GM23338 (cell line): ENCODE data around the gene KCNAB2.
A peak's percentile ranks its signal among the peaks of the same experiment; 100 is the strongest.

ENCODE experiments used
- CREB1 ChIP-seq: fragments of 250-450 bp; sonication (Bioruptor Pico); IDR thresholded peaks from 2 replicates; pipeline ENCODE4 v1.5.0; 2020; ENCODE audit warnings: low read depth, mild to moderate bottlenecking, moderate library complexity
- EZH2 ChIP-seq: fragments of 200-600 bp; sonication (generic); IDR thresholded peaks from one replicate; pipeline ENCODE4 v1.8.0; 2017; ENCODE audit warnings: antibody characterized with exemption, mild to moderate bottlenecking, low read depth; ENCODE audit not compliant: unreplicated experiment
- EZH2phosphoT487 ChIP-seq: fragments of 200-600 bp; sonication (generic); IDR thresholded peaks from one replicate; pipeline ENCODE4 v1.8.1; 2018; ENCODE audit warnings: antibody characterized with exemption; ENCODE audit not compliant: unreplicated experiment
- JUNB ChIP-seq: IDR thresholded peaks from one replicate; pipeline ENCODE4 v1.6.1; 2016; ENCODE audit warnings: antibody characterized with exemption; ENCODE audit not compliant: unreplicated experiment
- POLR2AphosphoS5 ChIP-seq: IDR thresholded peaks from 2 replicates; pipeline ENCODE4 v1.6.1; 2016; ENCODE audit warnings: antibody characterized with exemption, low read depth
- TF ChIP-seq, protein P1 (sequence below), 2 experiments: fragments of 200-600 bp in 1 of 2; sonication (generic) in 1 of 2; conservative IDR thresholded peaks; 2 replicates each; pipeline versions ENCODE4 v1.5.1 to v1.6.1; 2016 to 2017; ENCODE audit warnings: antibody characterized with exemption in 2 of 2, low read depth in 2 of 2, mild to moderate bottlenecking in 2 of 2, moderate library complexity in 1 of 2
- TF ChIP-seq, protein P2 (sequence below): IDR thresholded peaks from one replicate; pipeline ENCODE4 v1.6.1; 2018; ENCODE audit warnings: antibody characterized with exemption; ENCODE audit not compliant: unreplicated experiment

DNA sequence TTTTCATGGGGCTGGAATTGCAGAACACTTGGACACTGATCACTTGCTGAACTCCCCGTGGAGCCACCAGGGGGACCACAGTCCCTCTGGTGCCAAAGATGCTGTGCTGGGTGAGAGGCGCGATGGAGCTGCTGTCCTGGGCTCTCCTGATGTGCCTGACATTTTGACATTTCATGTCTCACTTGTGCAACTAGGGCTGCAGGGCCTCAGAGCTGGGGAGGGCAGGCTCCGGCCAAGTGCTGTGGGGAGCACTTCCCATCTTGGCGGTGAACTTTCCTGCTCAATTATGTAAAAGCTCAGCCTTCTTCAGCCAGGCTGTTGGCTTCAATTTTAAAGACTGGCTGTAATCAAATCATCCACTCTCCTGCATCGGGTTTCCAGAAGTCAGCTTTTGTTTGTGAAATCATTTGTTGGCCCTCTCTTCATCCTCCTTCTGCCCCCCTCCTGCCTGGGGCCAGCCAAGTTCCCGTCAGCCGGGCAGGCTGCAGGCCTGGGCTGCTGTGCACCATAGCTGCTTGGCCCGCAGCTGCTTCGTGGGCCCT is 36.8 kb downstream of the KCNAB2 start:
- TF ChIP-seq POLR2AphosphoS5 (no peak), EZH2 (no peak), CREB1 (CRISPR knock-in tag) (no peak), EZH2phosphoT487 (no peak), JUNB (no peak)
- TF ChIP-seq, protein P1, sequence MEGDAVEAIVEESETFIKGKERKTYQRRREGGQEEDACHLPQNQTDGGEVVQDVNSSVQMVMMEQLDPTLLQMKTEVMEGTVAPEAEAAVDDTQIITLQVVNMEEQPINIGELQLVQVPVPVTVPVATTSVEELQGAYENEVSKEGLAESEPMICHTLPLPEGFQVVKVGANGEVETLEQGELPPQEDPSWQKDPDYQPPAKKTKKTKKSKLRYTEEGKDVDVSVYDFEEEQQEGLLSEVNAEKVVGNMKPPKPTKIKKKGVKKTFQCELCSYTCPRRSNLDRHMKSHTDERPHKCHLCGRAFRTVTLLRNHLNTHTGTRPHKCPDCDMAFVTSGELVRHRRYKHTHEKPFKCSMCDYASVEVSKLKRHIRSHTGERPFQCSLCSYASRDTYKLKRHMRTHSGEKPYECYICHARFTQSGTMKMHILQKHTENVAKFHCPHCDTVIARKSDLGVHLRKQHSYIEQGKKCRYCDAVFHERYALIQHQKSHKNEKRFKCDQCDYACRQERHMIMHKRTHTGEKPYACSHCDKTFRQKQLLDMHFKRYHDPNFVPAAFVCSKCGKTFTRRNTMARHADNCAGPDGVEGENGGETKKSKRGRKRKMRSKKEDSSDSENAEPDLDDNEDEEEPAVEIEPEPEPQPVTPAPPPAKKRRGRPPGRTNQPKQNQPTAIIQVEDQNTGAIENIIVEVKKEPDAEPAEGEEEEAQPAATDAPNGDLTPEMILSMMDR (conservative IDR thresholded peaks at IDR 0.05; ENCODE audit: low read depth in 2 of 2) = peak; percentile 44 to 49
- TF ChIP-seq, protein P2, sequence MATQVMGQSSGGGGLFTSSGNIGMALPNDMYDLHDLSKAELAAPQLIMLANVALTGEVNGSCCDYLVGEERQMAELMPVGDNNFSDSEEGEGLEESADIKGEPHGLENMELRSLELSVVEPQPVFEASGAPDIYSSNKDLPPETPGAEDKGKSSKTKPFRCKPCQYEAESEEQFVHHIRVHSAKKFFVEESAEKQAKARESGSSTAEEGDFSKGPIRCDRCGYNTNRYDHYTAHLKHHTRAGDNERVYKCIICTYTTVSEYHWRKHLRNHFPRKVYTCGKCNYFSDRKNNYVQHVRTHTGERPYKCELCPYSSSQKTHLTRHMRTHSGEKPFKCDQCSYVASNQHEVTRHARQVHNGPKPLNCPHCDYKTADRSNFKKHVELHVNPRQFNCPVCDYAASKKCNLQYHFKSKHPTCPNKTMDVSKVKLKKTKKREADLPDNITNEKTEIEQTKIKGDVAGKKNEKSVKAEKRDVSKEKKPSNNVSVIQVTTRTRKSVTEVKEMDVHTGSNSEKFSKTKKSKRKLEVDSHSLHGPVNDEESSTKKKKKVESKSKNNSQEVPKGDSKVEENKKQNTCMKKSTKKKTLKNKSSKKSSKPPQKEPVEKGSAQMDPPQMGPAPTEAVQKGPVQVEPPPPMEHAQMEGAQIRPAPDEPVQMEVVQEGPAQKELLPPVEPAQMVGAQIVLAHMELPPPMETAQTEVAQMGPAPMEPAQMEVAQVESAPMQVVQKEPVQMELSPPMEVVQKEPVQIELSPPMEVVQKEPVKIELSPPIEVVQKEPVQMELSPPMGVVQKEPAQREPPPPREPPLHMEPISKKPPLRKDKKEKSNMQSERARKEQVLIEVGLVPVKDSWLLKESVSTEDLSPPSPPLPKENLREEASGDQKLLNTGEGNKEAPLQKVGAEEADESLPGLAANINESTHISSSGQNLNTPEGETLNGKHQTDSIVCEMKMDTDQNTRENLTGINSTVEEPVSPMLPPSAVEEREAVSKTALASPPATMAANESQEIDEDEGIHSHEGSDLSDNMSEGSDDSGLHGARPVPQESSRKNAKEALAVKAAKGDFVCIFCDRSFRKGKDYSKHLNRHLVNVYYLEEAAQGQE = no peak
